Uterus (tissue), 2 donors: ENCODE results near the gene AHCYL1.

Experiments
- CTCF ChIP-seq, 4 experiments: fragments of 200-600 bp in 2 of 4; fragments of 450-650 bp in 2 of 4; sonication (generic) in 2 of 4; IDR thresholded peaks; one replicate each; pipeline ENCODE4 v1.5.1; 2016 to 2019; ENCODE audit warnings: antibody characterized with exemption in 4 of 4, mild to moderate bottlenecking in 2 of 4, moderate library complexity in 1 of 4
- POLR2A ChIP-seq, 2 donors: fragments of 450-650 bp; IDR thresholded peaks; one replicate each; pipeline ENCODE4 v1.6.1; 2016; ENCODE audit warnings: antibody characterized with exemption in 2 of 2, mild to moderate bottlenecking in 1 of 2, moderate library complexity in 1 of 2

GRCh38 chr1:109938556-109938955, 46.0 kb upstream of the AHCYL1 start:
- TF ChIP-seq CTCF (IDR thresholded peaks at IDR 0.05) (no peak), POLR2A (IDR thresholded peaks at IDR 0.05) (no peak)
